Smooth muscle cell (in vitro differentiated cells): ENCODE measurements around the gene PRR16. TPM values are rescaled to one million over a fixed set of nuclear protein-coding genes. Genes with fewer than 3 reads are reported as not detected.

ENCODE experiments used
- DNase-seq: peaks from one replicate; lab custom pipeline; 2025; ENCODE audit not compliant: unreplicated experiment; lab: John Stamatoyannopoulos, UW
- H2AFZ ChIP-seq: fragments of 200-600 bp; sonication (generic); 2 replicates; pipeline ENCODE4 v1.6.0; 2016; ENCODE audit warnings: antibody characterized with exemption, low read depth, mild to moderate bottlenecking
- H3F3A ChIP-seq: fragments of 200-600 bp; sonication (generic); 2 replicates; pipeline ENCODE4 v1.6.0; 2017; ENCODE audit warnings: antibody characterized with exemption, low read depth
- H3K27ac ChIP-seq: fragments of 200-600 bp; sonication (generic); 2 replicates; pipeline ENCODE4 v1.5.1; 2016; ENCODE audit warnings: low read depth, mild to moderate bottlenecking
- H3K27me3 ChIP-seq: fragments of 200-600 bp; sonication (generic); 2 replicates; pipeline ENCODE4 v1.6.1; 2016; ENCODE audit warnings: low read depth, mild to moderate bottlenecking
- H3K36me3 ChIP-seq: fragments of 200-600 bp; sonication (generic); 2 replicates; pipeline ENCODE4 v1.5.1; 2016; ENCODE audit warnings: low read depth
- H3K4me1 ChIP-seq: fragments of 200-600 bp; sonication (generic); 2 replicates; pipeline ENCODE4 v1.5.1; 2016; ENCODE audit warnings: low read depth
- H3K4me2 ChIP-seq: fragments of 200-600 bp; sonication (generic); 2 replicates; pipeline ENCODE4 v1.6.0; 2016; ENCODE audit warnings: mild to moderate bottlenecking
- H3K4me3 ChIP-seq: fragments of 200-600 bp; sonication (generic); 2 replicates; pipeline ENCODE4 v1.5.1; 2016; ENCODE audit warnings: mild to moderate bottlenecking
- H3K79me2 ChIP-seq: fragments of 200-600 bp; sonication (generic); 2 replicates; pipeline ENCODE4 v1.6.0; 2016; ENCODE audit warnings: low read depth, mild to moderate bottlenecking
- H3K9ac ChIP-seq: fragments of 200-600 bp; sonication (generic); 2 replicates; pipeline ENCODE4 v1.6.0; 2016; ENCODE audit warnings: low read depth
- H3K9me3 ChIP-seq: fragments of 200-600 bp; sonication (generic); replicated peaks from 2 replicates; pipeline ENCODE4 v1.5.1; 2016; ENCODE audit warnings: low read depth
- H4K20me1 ChIP-seq: fragments of 200-600 bp; sonication (generic); 2 replicates; pipeline ENCODE4 v1.6.0; 2016; ENCODE audit warnings: low read depth
- WGBS: methylation state at CpG from one replicate; pipeline ENCODE4 v1.1.7; 2016; ENCODE audit warnings: low lambda C conversion rate; 5-methylcytosine and 5-hydroxymethylcytosine counted together
- polyA plus RNA-seq: library from polyadenylated mRNA; unstranded; fragments of >200 nt; fragmentation: Nextera tagmentation; extraction: Ambion mirVana; gene quantifications from 2 replicates; pipeline ENCODE4 v1.2.1, GENCODE V29; 2016
- total RNA-seq: library from RNA; depleted of rRNA; stranded (reverse); fragments of >200 nt; gene quantifications from 2 replicates; pipeline ENCODE4 v1.2.3, GENCODE V29; 2014
- TF ChIP-seq, protein P1 (sequence below): fragments of 200-600 bp; sonication (generic); IDR thresholded peaks from 2 replicates; pipeline ENCODE4 v1.5.1; 2017; ENCODE audit warnings: borderline replicate concordance, mild to moderate bottlenecking, antibody characterized with exemption; ENCODE audit not compliant: insufficient read depth, poor library complexity, severe bottlenecking

PRR16 gene
- total and polyA plus RNA-seq, 2 experiments from 2014 or later = 6.7 to 13.2 TPM

DNA sequence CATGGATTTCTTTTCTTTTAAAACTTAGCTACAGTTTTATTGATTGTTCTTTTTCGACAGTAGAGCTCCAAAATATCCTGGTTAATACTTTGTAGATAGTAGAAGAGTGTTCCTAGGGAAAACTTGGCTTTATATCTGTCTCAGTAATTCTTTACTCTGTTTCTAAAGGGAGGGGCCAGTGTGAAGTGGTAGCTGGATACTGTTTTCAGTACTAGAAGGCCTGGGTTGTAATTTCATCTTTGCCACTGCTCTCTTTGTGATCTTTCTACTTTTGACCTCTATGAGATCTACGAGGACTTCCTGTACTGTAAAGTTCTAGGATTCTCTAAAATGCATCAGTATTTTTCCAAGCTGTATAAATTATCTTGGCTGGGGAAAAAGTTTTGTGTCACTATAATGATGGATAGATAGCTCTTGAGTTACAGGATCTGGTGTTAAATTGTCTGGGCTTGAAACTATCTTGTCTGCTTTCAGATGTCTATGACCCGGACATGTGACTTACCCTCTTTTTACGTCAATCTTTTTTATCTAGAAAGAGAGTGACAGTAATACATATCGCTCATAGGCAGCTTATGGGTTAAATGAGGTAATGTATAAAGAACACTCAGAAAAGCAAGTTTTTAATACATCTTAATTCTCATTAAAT, 53.6 kb downstream of the PRR16 start:
- DNase-seq = no peak
- no peaks in the 10 kb centered on the region for H3K9me3 ChIP-seq
- no peaks in the 10 kb centered on the region for H3K27me3 ChIP-seq
- H3K4me2 ChIP-seq = peak overlapping the region; percentile 12
- TF ChIP-seq, protein P1, sequence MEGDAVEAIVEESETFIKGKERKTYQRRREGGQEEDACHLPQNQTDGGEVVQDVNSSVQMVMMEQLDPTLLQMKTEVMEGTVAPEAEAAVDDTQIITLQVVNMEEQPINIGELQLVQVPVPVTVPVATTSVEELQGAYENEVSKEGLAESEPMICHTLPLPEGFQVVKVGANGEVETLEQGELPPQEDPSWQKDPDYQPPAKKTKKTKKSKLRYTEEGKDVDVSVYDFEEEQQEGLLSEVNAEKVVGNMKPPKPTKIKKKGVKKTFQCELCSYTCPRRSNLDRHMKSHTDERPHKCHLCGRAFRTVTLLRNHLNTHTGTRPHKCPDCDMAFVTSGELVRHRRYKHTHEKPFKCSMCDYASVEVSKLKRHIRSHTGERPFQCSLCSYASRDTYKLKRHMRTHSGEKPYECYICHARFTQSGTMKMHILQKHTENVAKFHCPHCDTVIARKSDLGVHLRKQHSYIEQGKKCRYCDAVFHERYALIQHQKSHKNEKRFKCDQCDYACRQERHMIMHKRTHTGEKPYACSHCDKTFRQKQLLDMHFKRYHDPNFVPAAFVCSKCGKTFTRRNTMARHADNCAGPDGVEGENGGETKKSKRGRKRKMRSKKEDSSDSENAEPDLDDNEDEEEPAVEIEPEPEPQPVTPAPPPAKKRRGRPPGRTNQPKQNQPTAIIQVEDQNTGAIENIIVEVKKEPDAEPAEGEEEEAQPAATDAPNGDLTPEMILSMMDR = no peak
- H3K79me2 ChIP-seq = peaks cover 30% of the 10 kb centered on the region
- no peaks in the 10 kb centered on the region for H3K36me3 ChIP-seq
- H3F3A ChIP-seq = no peaks in the 10 kb centered on the region
- no peaks in the 10 kb centered on the region for H4K20me1 ChIP-seq
- no peak overlapping the region for H3K9ac ChIP-seq
- 61% methylated on average over 5 of the region's 5 CpGs for WGBS
- H3K4me3 ChIP-seq = no peak overlapping the region
- H3K4me1 ChIP-seq = no peaks in the 10 kb centered on the region
- peak overlapping the region; percentile 37 for H2AFZ ChIP-seq
- no peak overlapping the region for H3K27ac ChIP-seq

DNA sequence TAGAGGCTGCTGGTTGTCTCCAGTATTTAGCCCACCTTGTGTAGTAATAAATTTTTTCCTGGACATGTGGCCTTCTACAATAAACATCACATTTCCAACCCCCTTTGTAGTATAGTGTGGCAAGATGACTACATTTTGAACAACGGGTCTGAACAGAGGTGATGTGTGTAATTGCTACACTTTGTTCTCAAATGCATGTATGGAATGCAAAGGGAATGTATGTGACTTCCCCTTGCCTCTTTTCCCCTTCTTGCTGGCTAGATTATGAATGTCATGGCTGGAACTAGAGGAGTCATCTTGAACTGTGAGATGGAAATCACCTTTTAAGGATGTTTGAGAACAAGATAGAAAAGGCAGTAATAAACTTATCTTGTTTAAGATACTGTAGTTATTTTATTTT, 54.5 kb downstream of the PRR16 start:
- Histone ChIP-seq H3K79me2 (peaks cover 32% of the 10 kb centered on the region), H3K36me3 (no peaks in the 10 kb centered on the region), H3F3A (no peaks in the 10 kb centered on the region), H3K4me1 (no peaks in the 10 kb centered on the region), H2AFZ (no peak overlapping the region), H3K9me3 (no peaks in the 10 kb centered on the region), H4K20me1 (no peaks in the 10 kb centered on the region), H3K4me3 (no peak overlapping the region), H3K4me2 (no peak overlapping the region), H3K27ac (no peak overlapping the region), H3K27me3 (no peaks in the 10 kb centered on the region), H3K9ac (no peak overlapping the region)
- DNase-seq = no peak
- 63% methylated on average over 1 of the region's 1 CpG for WGBS
- TF ChIP-seq, protein P1 = no peak

DNA sequence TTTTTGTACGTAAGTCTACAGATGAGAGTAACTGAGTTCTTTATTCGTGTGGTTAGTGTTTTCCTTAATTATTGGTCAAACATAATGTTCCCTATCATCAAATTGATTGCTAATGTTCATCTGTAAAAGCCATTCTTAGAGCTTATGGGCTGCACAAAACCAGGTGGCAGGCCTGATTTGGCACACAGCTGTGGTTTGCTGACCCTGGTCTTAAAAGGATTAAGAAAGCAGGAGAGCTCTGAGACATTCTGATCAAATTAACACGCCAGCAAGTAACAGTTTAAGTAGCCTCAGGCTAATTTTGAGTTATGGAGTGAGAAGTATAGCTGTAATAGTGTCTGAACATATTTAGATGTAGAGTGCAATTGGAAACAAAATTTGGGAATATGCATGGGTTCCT, 63.2 kb downstream of the PRR16 start:
- Histone ChIP-seq H3K4me1 (no peaks in the 10 kb centered on the region), H3K4me3 (no peak overlapping the region), H3F3A (no peaks in the 10 kb centered on the region), H3K4me2 (no peak overlapping the region), H3K9me3 (no peaks in the 10 kb centered on the region), H3K27ac (no peak overlapping the region), H3K9ac (no peak overlapping the region), H4K20me1 (no peaks in the 10 kb centered on the region), H3K27me3 (no peaks in the 10 kb centered on the region), H2AFZ (no peak overlapping the region), H3K79me2 (peaks cover 19% of the 10 kb centered on the region), H3K36me3 (no peaks in the 10 kb centered on the region)
- TF ChIP-seq, protein P1 = no peak
- no peak for DNase-seq
- 82% methylated on average over 3 of the region's 3 CpGs for WGBS

DNA sequence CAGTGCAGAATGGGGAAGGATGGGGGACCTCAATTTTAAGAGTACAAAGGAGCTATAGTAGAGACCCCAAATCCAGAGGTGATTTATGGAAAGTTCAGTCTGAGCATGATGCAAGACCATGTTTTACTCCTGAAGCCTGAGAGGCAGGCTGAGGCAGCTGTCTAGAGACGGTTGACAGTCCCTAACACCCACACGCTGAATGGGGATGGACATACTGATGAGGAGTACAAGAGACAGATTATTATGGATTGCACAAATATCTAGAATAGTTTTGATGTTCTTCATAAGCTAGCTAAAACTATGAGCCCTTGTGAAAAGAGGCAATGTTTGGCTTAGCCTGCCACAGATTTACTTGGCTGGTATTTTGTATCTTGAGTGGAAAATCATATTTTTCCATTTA, 64.5 kb downstream of the PRR16 start:
- no peaks in the 10 kb centered on the region for H3K27me3 ChIP-seq
- H3K9ac ChIP-seq = no peak overlapping the region
- no peaks in the 10 kb centered on the region for H4K20me1 ChIP-seq
- H3K4me2 ChIP-seq = no peak overlapping the region
- no peaks in the 10 kb centered on the region for H3K36me3 ChIP-seq
- H3K4me1 ChIP-seq = no peaks in the 10 kb centered on the region
- H2AFZ ChIP-seq = no peak overlapping the region
- no peaks in the 10 kb centered on the region for H3K9me3 ChIP-seq
- H3F3A ChIP-seq = no peaks in the 10 kb centered on the region
- TF ChIP-seq, protein P1 = no peak
- H3K27ac ChIP-seq = no peak overlapping the region
- no peak for DNase-seq
- WGBS = 26% methylated on average over 2 of the region's 2 CpGs
- peaks cover 16% of the 10 kb centered on the region for H3K79me2 ChIP-seq
- H3K4me3 ChIP-seq = no peak overlapping the region
